ENCODE results near the gene CORO1C. TPM values are rescaled to one million over a fixed set of nuclear protein-coding genes. Genes with fewer than 3 reads are reported as not detected.

Gene CORO1C
- total and polyA plus RNA-seq, 9 of the 15 experiments (the other 6 are each of a cell fraction or from before 2014, with no cell fraction given) = 55.2 to 280 (median 150) TPM

- TF ChIP-seq BCLAF1 (IDR thresholded peaks at IDR 0.05; ENCODE audit: borderline replicate concordance in 1 of 2, control insufficient read depth in 1 of 2, low read depth in 2 of 2, low read length in 1 of 2) (no peak), TEAD1 (CRISPR knock-in tag; IDR thresholded peaks at IDR 0.05) (peak in 1 of 2 experiments; percentile 36; a peak in 1 of 4 replicates), NKRF (IDR thresholded peaks at IDR 0.05; ENCODE audit: borderline replicate concordance) (no peak), THAP12 (CRISPR knock-in tag; IDR thresholded peaks at IDR 0.05) (no peak), ZKSCAN3 (CRISPR knock-in tag; IDR thresholded peaks at IDR 0.05) (no peak), TARDBP (IDR thresholded peaks at IDR 0.05) (no peak), CBX3 (IDR thresholded peaks at IDR 0.05; ENCODE audit: borderline replicate concordance in 1 of 2, low read length in 2 of 2) (peak in 1 of 2 experiments; percentile 13; a peak in 1 of 3 replicates), HNRNPLL (IDR thresholded peaks at IDR 0.05; ENCODE audit: low read depth, low read length, poor library complexity, severe bottlenecking) (no peak), THAP7 (CRISPR knock-in tag; IDR thresholded peaks at IDR 0.05) (no peak), ZNF609 (CRISPR knock-in tag; IDR thresholded peaks at IDR 0.05; ENCODE audit: borderline replicate concordance) (no peak), ESRRB (CRISPR knock-in tag; IDR thresholded peaks at IDR 0.05; ENCODE audit: borderline replicate concordance) (no peak)
Measured at GRCh38 chr12:108701779-108702441, 29.4 kb downstream of the CORO1C start (continued).
